ENCODE results near the gene CCDC18.

DNA sequence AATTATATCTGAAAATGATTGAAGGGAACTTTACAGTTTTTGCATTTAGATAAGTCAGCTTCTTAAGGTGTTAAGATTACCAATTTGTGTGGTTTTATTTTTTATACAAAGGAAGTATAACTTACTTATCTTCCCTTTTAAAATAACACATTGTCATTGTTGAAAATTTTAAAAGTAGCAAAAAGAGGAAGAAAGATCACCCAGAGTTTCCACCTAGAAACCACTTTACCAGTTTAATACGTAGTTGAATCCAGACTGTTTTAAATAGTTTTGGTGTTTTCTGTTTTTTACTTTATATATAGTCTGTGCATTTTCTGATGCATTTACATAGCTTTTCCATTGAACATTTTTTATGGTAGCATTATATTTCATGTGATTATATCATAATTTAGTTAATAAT lies 6.1 kb downstream of the CCDC18 start:
- TF ChIP-seq, protein P1, sequence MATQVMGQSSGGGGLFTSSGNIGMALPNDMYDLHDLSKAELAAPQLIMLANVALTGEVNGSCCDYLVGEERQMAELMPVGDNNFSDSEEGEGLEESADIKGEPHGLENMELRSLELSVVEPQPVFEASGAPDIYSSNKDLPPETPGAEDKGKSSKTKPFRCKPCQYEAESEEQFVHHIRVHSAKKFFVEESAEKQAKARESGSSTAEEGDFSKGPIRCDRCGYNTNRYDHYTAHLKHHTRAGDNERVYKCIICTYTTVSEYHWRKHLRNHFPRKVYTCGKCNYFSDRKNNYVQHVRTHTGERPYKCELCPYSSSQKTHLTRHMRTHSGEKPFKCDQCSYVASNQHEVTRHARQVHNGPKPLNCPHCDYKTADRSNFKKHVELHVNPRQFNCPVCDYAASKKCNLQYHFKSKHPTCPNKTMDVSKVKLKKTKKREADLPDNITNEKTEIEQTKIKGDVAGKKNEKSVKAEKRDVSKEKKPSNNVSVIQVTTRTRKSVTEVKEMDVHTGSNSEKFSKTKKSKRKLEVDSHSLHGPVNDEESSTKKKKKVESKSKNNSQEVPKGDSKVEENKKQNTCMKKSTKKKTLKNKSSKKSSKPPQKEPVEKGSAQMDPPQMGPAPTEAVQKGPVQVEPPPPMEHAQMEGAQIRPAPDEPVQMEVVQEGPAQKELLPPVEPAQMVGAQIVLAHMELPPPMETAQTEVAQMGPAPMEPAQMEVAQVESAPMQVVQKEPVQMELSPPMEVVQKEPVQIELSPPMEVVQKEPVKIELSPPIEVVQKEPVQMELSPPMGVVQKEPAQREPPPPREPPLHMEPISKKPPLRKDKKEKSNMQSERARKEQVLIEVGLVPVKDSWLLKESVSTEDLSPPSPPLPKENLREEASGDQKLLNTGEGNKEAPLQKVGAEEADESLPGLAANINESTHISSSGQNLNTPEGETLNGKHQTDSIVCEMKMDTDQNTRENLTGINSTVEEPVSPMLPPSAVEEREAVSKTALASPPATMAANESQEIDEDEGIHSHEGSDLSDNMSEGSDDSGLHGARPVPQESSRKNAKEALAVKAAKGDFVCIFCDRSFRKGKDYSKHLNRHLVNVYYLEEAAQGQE (IDR thresholded peaks at IDR 0.05; ENCODE audit: borderline replicate concordance) = no peak
- TF ChIP-seq, protein P2, sequence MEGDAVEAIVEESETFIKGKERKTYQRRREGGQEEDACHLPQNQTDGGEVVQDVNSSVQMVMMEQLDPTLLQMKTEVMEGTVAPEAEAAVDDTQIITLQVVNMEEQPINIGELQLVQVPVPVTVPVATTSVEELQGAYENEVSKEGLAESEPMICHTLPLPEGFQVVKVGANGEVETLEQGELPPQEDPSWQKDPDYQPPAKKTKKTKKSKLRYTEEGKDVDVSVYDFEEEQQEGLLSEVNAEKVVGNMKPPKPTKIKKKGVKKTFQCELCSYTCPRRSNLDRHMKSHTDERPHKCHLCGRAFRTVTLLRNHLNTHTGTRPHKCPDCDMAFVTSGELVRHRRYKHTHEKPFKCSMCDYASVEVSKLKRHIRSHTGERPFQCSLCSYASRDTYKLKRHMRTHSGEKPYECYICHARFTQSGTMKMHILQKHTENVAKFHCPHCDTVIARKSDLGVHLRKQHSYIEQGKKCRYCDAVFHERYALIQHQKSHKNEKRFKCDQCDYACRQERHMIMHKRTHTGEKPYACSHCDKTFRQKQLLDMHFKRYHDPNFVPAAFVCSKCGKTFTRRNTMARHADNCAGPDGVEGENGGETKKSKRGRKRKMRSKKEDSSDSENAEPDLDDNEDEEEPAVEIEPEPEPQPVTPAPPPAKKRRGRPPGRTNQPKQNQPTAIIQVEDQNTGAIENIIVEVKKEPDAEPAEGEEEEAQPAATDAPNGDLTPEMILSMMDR (IDR thresholded peaks at IDR 0.05; ENCODE audit: poor library complexity, severe bottlenecking) = no peak
- TF ChIP-seq EZH2 (IDR thresholded peaks at IDR 0.05; ENCODE audit: borderline replicate concordance, insufficient read depth, low read length, poor library complexity, severe bottlenecking) = no peak
